Ishikawa (cell line): ENCODE results near the gene OAS3.

Source experiments
- CEBPB ChIP-seq: IDR thresholded peaks from 2 replicates; pipeline ENCODE4 v1.6.1; 2012
- EGR1 ChIP-seq: IDR thresholded peaks from 2 replicates; pipeline ENCODE4 v1.6.1; 2012
- EP300 ChIP-seq: IDR thresholded peaks from 2 replicates; pipeline ENCODE4 v1.6.1; 2012; ENCODE audit warnings: borderline replicate concordance
- FOXM1 ChIP-seq: IDR thresholded peaks from 2 replicates; pipeline ENCODE4 v1.6.1; 2012; ENCODE audit warnings: low read depth, borderline replicate concordance
- MAX ChIP-seq: IDR thresholded peaks from 2 replicates; pipeline ENCODE4 v1.6.1; 2012
- NFIC ChIP-seq: IDR thresholded peaks from 2 replicates; pipeline ENCODE4 v1.6.1; 2012
- REST ChIP-seq: IDR thresholded peaks from 2 replicates; pipeline ENCODE4 v1.6.1; 2012; ENCODE audit warnings: low read depth, mild to moderate bottlenecking
- TAF1 ChIP-seq: IDR thresholded peaks from 2 replicates; pipeline ENCODE4 v1.6.1; 2012; ENCODE audit warnings: low read depth, mild to moderate bottlenecking
- TEAD4 ChIP-seq: IDR thresholded peaks from 2 replicates; pipeline ENCODE4 v1.6.1; 2012
- ZBTB7A ChIP-seq: IDR thresholded peaks from 2 replicates; pipeline ENCODE4 v1.6.1; 2012; ENCODE audit warnings: low read depth

- TF ChIP-seq REST (no peak), EP300 (no peak), NFIC (no peak), TAF1 (no peak), TEAD4 (no peak), MAX (no peak), CEBPB (no peak), EGR1 (no peak), FOXM1 (no peak), ZBTB7A (no peak)
These were observed 39.9 kb upstream of the OAS3 start for GRCh38 chr12:112898380-112898779.
